Mucosa of rectum (tissue), 2 donors: ENCODE measurements around the gene WBP2.
"Not testable (repeated sequence)": the region's sequence is repeated elsewhere in the genome, so short reads cannot be mapped to it uniquely, and the experiment has no call there.

Source experiments
- H3K27ac ChIP-seq, 2 donors: one replicate each; pipeline ENCODE4 v1.7.0; 2013; ENCODE audit warnings: inconsistent platforms in 2 of 2, low read depth in 2 of 2, low read length in 2 of 2
- H3K27me3 ChIP-seq, 2 donors: one replicate each; pipeline ENCODE4 v1.7.0; 2013; ENCODE audit warnings: low read length in 2 of 2; ENCODE audit not compliant: control insufficient read depth in 2 of 2, insufficient read depth in 2 of 2
- H3K36me3 ChIP-seq, 2 donors: one replicate each; pipeline ENCODE4 v1.7.0; 2013; ENCODE audit warnings: low read length in 2 of 2; ENCODE audit not compliant: control insufficient read depth in 2 of 2, insufficient read depth in 2 of 2
- H3K4me1 ChIP-seq, 2 donors: one replicate each; pipeline ENCODE4 v1.7.0; 2013; ENCODE audit warnings: low read length in 2 of 2, mild to moderate bottlenecking in 1 of 2; ENCODE audit not compliant: control insufficient read depth in 2 of 2, insufficient read depth in 2 of 2
- H3K4me3 ChIP-seq, 2 donors: one replicate each; pipeline ENCODE4 v1.7.0; 2013; ENCODE audit warnings: low read length in 2 of 2
- H3K9ac ChIP-seq, 2 donors: one replicate each; pipeline ENCODE4 v1.7.0; 2013; ENCODE audit warnings: low read length in 2 of 2, low read depth in 1 of 2, mild to moderate bottlenecking in 1 of 2
- H3K9me3 ChIP-seq, 2 donors: one replicate each; pipeline ENCODE4 v1.7.0; 2013; ENCODE audit warnings: low read length in 2 of 2; ENCODE audit not compliant: control insufficient read depth in 2 of 2
- donor health status: healthy.
- donor health status: Normal muscosa, but diverticular disease.

Gene WBP2

GRCh38 chr17:75814021-75814395 lies 41.1 kb downstream of the WBP2 start:
- peaks cover 2 to 4% of the 10 kb centered on the region in 2 donors for H3K4me1 ChIP-seq
- no peak overlapping the region for H3K9ac ChIP-seq
- peaks cover 58 to 67% of the 10 kb centered on the region in 2 donors for H3K36me3 ChIP-seq
- H3K9me3 ChIP-seq, result no peaks in the 10 kb centered on the region
- H3K4me3 ChIP-seq, result no peak overlapping the region
- H3K27ac ChIP-seq, result no peak overlapping the region
- H3K27me3 ChIP-seq, result no peaks in the 10 kb centered on the region

- Histone ChIP-seq H3K36me3 (peaks cover 51 to 61% of the 10 kb centered on the region in 2 donors), H3K9ac (no peak overlapping the region), H3K4me1 (peaks cover 2 to 4% of the 10 kb centered on the region in 2 donors), H3K4me3 (no peak overlapping the region), H3K27ac (no peak overlapping the region), H3K27me3 (no peaks in the 10 kb centered on the region), H3K9me3 (no peaks in the 10 kb centered on the region)
Measured at GRCh38 chr17:75813081-75814020, 41.8 kb downstream of the WBP2 start.

- Histone ChIP-seq H3K4me1 (peaks cover 2 to 4% of the 10 kb centered on the region in 2 donors), H3K9ac (no peak overlapping the region), H3K36me3 (peaks cover 41 to 53% of the 10 kb centered on the region in 2 donors)
Measured at GRCh38 chr17:75812096-75813013, 42.8 kb downstream of the WBP2 start.

GRCh38 chr17:75811174-75811573 lies 44.0 kb downstream of the WBP2 start:
- Histone ChIP-seq H3K27ac (no peak overlapping the region), H3K9ac (no peak overlapping the region), H3K27me3 (no peaks in the 10 kb centered on the region), H3K4me1 (peaks cover 2 to 4% of the 10 kb centered on the region in 2 donors), H3K36me3 (peaks cover 31 to 44% of the 10 kb centered on the region in 2 donors), H3K9me3 (no peaks in the 10 kb centered on the region), H3K4me3 (no peak overlapping the region)

More at GRCh38 chr17:75812096-75813013, 42.8 kb downstream of the WBP2 start:
- Histone ChIP-seq H3K27me3 (no peaks in the 10 kb centered on the region), H3K4me3 (no peak overlapping the region), H3K27ac (no peak overlapping the region), H3K9me3 (no peaks in the 10 kb centered on the region)

GRCh38 chr17:75810756-75811155 lies 44.4 kb downstream of the WBP2 start:
- H3K36me3 ChIP-seq, result peaks cover 31 to 43% of the 10 kb centered on the region in 2 donors

GRCh38 chr17:75810216-75810615 lies 44.9 kb downstream of the WBP2 start:
- no peak overlapping the region for H3K9ac ChIP-seq
- H3K36me3 ChIP-seq, result peaks cover 31 to 41% of the 10 kb centered on the region in 2 donors
- H3K4me1 ChIP-seq, result peaks cover 2 to 4% of the 10 kb centered on the region in 2 donors
- no peaks in the 10 kb centered on the region for H3K9me3 ChIP-seq
- no peaks in the 10 kb centered on the region for H3K27me3 ChIP-seq
- no peak overlapping the region for H3K27ac ChIP-seq
- no peak overlapping the region for H3K4me3 ChIP-seq

More at GRCh38 chr17:75810756-75811155, 44.4 kb downstream of the WBP2 start:
- H3K9ac ChIP-seq, H3K4me3 ChIP-seq, H3K4me1 ChIP-seq, H3K27ac ChIP-seq, H3K9me3 ChIP-seq, H3K27me3 ChIP-seq: not testable (repeated sequence)

- no peaks in the 10 kb centered on the region for H3K9me3 ChIP-seq
- no peaks in the 10 kb centered on the region for H3K27me3 ChIP-seq
- H3K4me3 ChIP-seq, result no peak overlapping the region
- peaks cover 2 to 4% of the 10 kb centered on the region in 2 donors for H3K4me1 ChIP-seq
- peaks cover 27 to 36% of the 10 kb centered on the region in 2 donors for H3K36me3 ChIP-seq
- H3K9ac ChIP-seq, result no peak overlapping the region
- no peak overlapping the region for H3K27ac ChIP-seq
Measured at GRCh38 chr17:75809631-75810111, 45.5 kb downstream of the WBP2 start.

GRCh38 chr17:75808905-75809621 lies 46.1 kb downstream of the WBP2 start:
- H3K4me3 ChIP-seq, result no peak overlapping the region
- no peaks in the 10 kb centered on the region for H3K27me3 ChIP-seq
- H3K9me3 ChIP-seq, result no peaks in the 10 kb centered on the region
- peaks cover 2 to 4% of the 10 kb centered on the region in 2 donors for H3K4me1 ChIP-seq
- no peak overlapping the region for H3K27ac ChIP-seq
- peaks cover 27 to 31% of the 10 kb centered on the region in 2 donors for H3K36me3 ChIP-seq
- H3K9ac ChIP-seq, result no peak overlapping the region

GRCh38 chr17:75808549-75808904 lies 46.6 kb downstream of the WBP2 start:
- Histone ChIP-seq H3K9me3 (no peaks in the 10 kb centered on the region), H3K27me3 (no peaks in the 10 kb centered on the region), H3K9ac (no peak overlapping the region), H3K27ac (no peak overlapping the region), H3K4me3 (no peak overlapping the region), H3K36me3 (peaks cover 22 to 25% of the 10 kb centered on the region in 2 donors), H3K4me1 (peaks cover 2 to 4% of the 10 kb centered on the region in 2 donors)
